Liver (tissue), 9 donors: Measurements from ENCODE around the gene NAA50. TPM values are rescaled to one million over a fixed set of nuclear protein-coding genes. Genes with fewer than 3 reads are reported as not detected.

Source experiments
- DNase-seq: peaks from one replicate; pipeline ENCODE4 v3.0.0-alpha.2; 2017; ENCODE audit warnings: low spot score
- H3K27ac ChIP-seq, 2 donors: one replicate each; pipeline ENCODE4 v1.7.0; 2013; ENCODE audit warnings: inconsistent platforms in 2 of 2, low read length in 2 of 2, control low read depth in 1 of 2, low read depth in 1 of 2, mild to moderate bottlenecking in 1 of 2
- H3K27me3 ChIP-seq, 4 donors: one replicate each; pipeline versions ENCODE4 v1.6.1 to v1.7.0; 2013; ENCODE audit warnings: low read length in 3 of 4, inconsistent platforms in 1 of 4, mild to moderate bottlenecking in 1 of 4, moderate library complexity in 1 of 4; ENCODE audit not compliant: control insufficient read depth in 4 of 4, insufficient read depth in 4 of 4
- H3K36me3 ChIP-seq, 4 donors: one replicate each; pipeline versions ENCODE4 v1.6.1 to v1.7.0; 2013; ENCODE audit warnings: low read length in 3 of 4, mild to moderate bottlenecking in 3 of 4, low read depth in 1 of 4, moderate library complexity in 1 of 4; ENCODE audit not compliant: control insufficient read depth in 4 of 4, insufficient read depth in 3 of 4
- H3K4me1 ChIP-seq, 4 donors: one replicate each; pipeline versions ENCODE4 v1.6.1 to v1.7.0; 2013; ENCODE audit warnings: low read length in 3 of 4, mild to moderate bottlenecking in 3 of 4, moderate library complexity in 1 of 4; ENCODE audit not compliant: control insufficient read depth in 4 of 4, insufficient read depth in 4 of 4
- H3K4me3 ChIP-seq, 3 donors: one replicate each; pipeline versions ENCODE4 v1.6.1 to v1.7.0; 2013; ENCODE audit warnings: low read length in 3 of 3, control low read depth in 1 of 3, low read depth in 1 of 3, mild to moderate bottlenecking in 1 of 3
- H3K9ac ChIP-seq, 2 donors: one replicate each; pipeline ENCODE4 v1.7.0; 2013; ENCODE audit warnings: low read length in 2 of 2, mild to moderate bottlenecking in 2 of 2, moderate library complexity in 2 of 2, control low read depth in 1 of 2, low read depth in 1 of 2
- H3K9me3 ChIP-seq, 4 donors: one replicate each; pipeline versions ENCODE4 v1.6.1 to v1.7.0; 2013; ENCODE audit warnings: low read length in 3 of 4; ENCODE audit not compliant: control insufficient read depth in 4 of 4
- ATF3 ChIP-seq: IDR thresholded peaks from 2 replicates; pipeline ENCODE4 v1.6.1; 2016; ENCODE audit warnings: antibody characterized with exemption
- CTCF ChIP-seq: fragments of 150-350 bp; IDR thresholded peaks from 2 replicates; pipeline ENCODE4 v1.5.1; 2017; ENCODE audit warnings: improper control_type of control experiment, low read depth, low read length; ENCODE audit not compliant: missing input control
- EGR1 ChIP-seq, 2 donors: IDR thresholded peaks; 2 replicates each; pipeline ENCODE4 v1.6.1; 2016 to 2018; ENCODE audit warnings: antibody characterized with exemption in 2 of 2, low read depth in 2 of 2
- FOXA1 ChIP-seq: IDR thresholded peaks from 2 replicates; pipeline ENCODE4 v1.6.1; 2016; ENCODE audit warnings: antibody characterized with exemption
- FOXA2 ChIP-seq: IDR thresholded peaks from 2 replicates; pipeline ENCODE4 v1.6.1; 2016; ENCODE audit warnings: antibody characterized with exemption
- GABPA ChIP-seq, 2 donors: IDR thresholded peaks in 1 of 2; conservative IDR thresholded peaks in 1 of 2; 2 replicates each; pipeline ENCODE4 v1.6.1; 2016; ENCODE audit warnings: antibody characterized with exemption in 2 of 2, mild to moderate bottlenecking in 1 of 2, moderate library complexity in 1 of 2
- HNF4A ChIP-seq, 2 donors: conservative IDR thresholded peaks; 2 replicates each; pipeline ENCODE4 v1.6.1; 2016; ENCODE audit warnings: antibody characterized with exemption in 2 of 2, mild to moderate bottlenecking in 2 of 2
- HNF4G ChIP-seq: IDR thresholded peaks from 2 replicates; pipeline ENCODE4 v1.6.1; 2016; ENCODE audit warnings: antibody characterized with exemption
- JUND ChIP-seq, 2 donors: IDR thresholded peaks; 2 replicates each; pipeline ENCODE4 v1.6.1; 2016; ENCODE audit warnings: antibody characterized with exemption in 2 of 2
- MAX ChIP-seq: IDR thresholded peaks from 2 replicates; pipeline ENCODE4 v1.6.1; 2016; ENCODE audit warnings: antibody characterized with exemption
- NR2F2 ChIP-seq: IDR thresholded peaks from 2 replicates; pipeline ENCODE4 v1.6.1; 2016; ENCODE audit warnings: antibody characterized with exemption
- RAD21 ChIP-seq, 2 donors: IDR thresholded peaks; 2 replicates each; pipeline ENCODE4 v1.6.1; 2016; ENCODE audit warnings: antibody characterized with exemption in 2 of 2, mild to moderate bottlenecking in 2 of 2
- REST ChIP-seq: IDR thresholded peaks from 2 replicates; pipeline ENCODE4 v1.6.1; 2016; ENCODE audit warnings: antibody characterized with exemption, mild to moderate bottlenecking
- RXRA ChIP-seq, 2 donors: IDR thresholded peaks; 2 replicates each; pipeline ENCODE4 v1.6.1; 2017 to 2018; ENCODE audit warnings: antibody characterized with exemption in 2 of 2, mild to moderate bottlenecking in 1 of 2
- TAF1 ChIP-seq: conservative IDR thresholded peaks from 2 replicates; pipeline ENCODE4 v1.6.1; 2016; ENCODE audit warnings: antibody characterized with exemption, mild to moderate bottlenecking
- YY1 ChIP-seq: IDR thresholded peaks from 2 replicates; pipeline ENCODE4 v1.6.1; 2016; ENCODE audit warnings: antibody characterized with exemption, mild to moderate bottlenecking
- ZBTB33 ChIP-seq: IDR thresholded peaks from 2 replicates; pipeline ENCODE4 v1.6.1; 2016; ENCODE audit warnings: antibody characterized with exemption
- WGBS: extraction: QIAGEN DNeasy Blood & Tissue Kit; methylation state at CpG from one replicate; pipeline ENCODE4 v1.1.7; 2013; 5-methylcytosine and 5-hydroxymethylcytosine counted together
- polyA plus RNA-seq, 2 donors: library from polyadenylated mRNA; stranded (reverse) in 1 of 2; unstranded in 1 of 2; fragments of 200-250 nt in 1 of 2; fragments of >200 nt in 1 of 2; fragmentation: Nextera tagmentation in 1 of 2; extraction: Ambion mirVana in 1 of 2; gene quantifications; one replicate each; pipeline versions ENCODE4 v1.2.1 to v1.2.3, GENCODE V29; 2013 to 2015
- total RNA-seq, 2 donors: library from RNA; depleted of rRNA; stranded (reverse); fragments of >200 nt; gene quantifications; one replicate each; pipeline ENCODE4 v1.2.3, GENCODE V29; 2014
- donor health status: healthy.
- donor health status: healthy.
- donor health status: healthy.
- donor health status: healthy.
- donor health status: healthy.

NAA50 gene
- total and polyA plus RNA-seq, 4 donors = 37.3 to 162 (median 73.9) TPM

- Histone ChIP-seq H3K4me3 (no peak overlapping the region), H3K36me3 (peaks cover 1 to 20% (median 14%) of the 10 kb centered on the region in 4 donors), H3K9ac (no peak overlapping the region), H3K9me3 (no peaks in the 10 kb centered on the region), H3K27ac (no peak overlapping the region), H3K4me1 (peaks cover 0 to 1% (median 0%) of the 10 kb centered on the region in 4 donors), H3K27me3 (no peaks in the 10 kb centered on the region)
- no peak for DNase-seq
- WGBS = 98% methylated on average over 3 of the region's 3 CpGs
- TF ChIP-seq RXRA (IDR thresholded peaks at IDR 0.05) (no peak), NR2F2 (no peak), JUND (IDR thresholded peaks at IDR 0.05) (no peak), ATF3 (no peak), GABPA (IDR thresholded peaks at IDR 0.05 in 1 of 2, conservative IDR thresholded peaks at IDR 0.05 in 1 of 2) (no peak), HNF4A (conservative IDR thresholded peaks at IDR 0.05) (no peak), FOXA2 (no peak)
These were observed 28.2 kb downstream of the NAA50 start for GRCh38 chr3:113717818-113718217.

- Histone ChIP-seq H3K4me1 (peaks cover 0 to 1% (median 0%) of the 10 kb centered on the region in 4 donors), H3K27ac (no peak overlapping the region), H3K9me3 (no peaks in the 10 kb centered on the region), H3K4me3 (no peak overlapping the region), H3K27me3 (no peaks in the 10 kb centered on the region), H3K36me3 (peaks cover 1 to 20% (median 13%) of the 10 kb centered on the region in 4 donors), H3K9ac (no peak overlapping the region)
- WGBS = 98% methylated on average over 3 of the region's 3 CpGs
- no peak for TF ChIP-seq RAD21 (IDR thresholded peaks at IDR 0.05)
- no peak for TF ChIP-seq TAF1
- TF ChIP-seq CTCF = no peak
- no peak for TF ChIP-seq RXRA (IDR thresholded peaks at IDR 0.05)
- TF ChIP-seq FOXA2 = no peak
- TF ChIP-seq ATF3 = no peak
- no peak for TF ChIP-seq GABPA (IDR thresholded peaks at IDR 0.05 in 1 of 2, conservative IDR thresholded peaks at IDR 0.05 in 1 of 2)
- TF ChIP-seq FOXA1 = no peak
- no peak for TF ChIP-seq ZBTB33
- TF ChIP-seq YY1 = no peak
- TF ChIP-seq REST = no peak
- TF ChIP-seq HNF4A (conservative IDR thresholded peaks at IDR 0.05) = no peak
- no peak for TF ChIP-seq MAX
- no peak for TF ChIP-seq NR2F2
- TF ChIP-seq JUND (IDR thresholded peaks at IDR 0.05) = no peak
- no peak for TF ChIP-seq HNF4G
- TF ChIP-seq EGR1 (IDR thresholded peaks at IDR 0.05; ENCODE audit: low read depth in 2 of 2) = no peak
- no peak for DNase-seq
These were observed 28.7 kb downstream of the NAA50 start for GRCh38 chr3:113717308-113717707.
